Measurements from ENCODE around the gene GPR148.

Gene GPR148

GRCh38 chr2:130749078-130749477 is 20.2 kb downstream of the GPR148 start:
- FAIRE-seq (no peak), DNase-seq (ENCODE audit: low spot score) (no peak)

GRCh38 chr2:130749641-130750040 is 20.8 kb downstream of the GPR148 start:
- DNase-seq (ENCODE audit: low spot score), result no peak
- FAIRE-seq, result no peak

- DNase-seq (ENCODE audit: low spot score) (no peak), FAIRE-seq (no peak)
Observed at GRCh38 chr2:130754811-130755210, 25.9 kb downstream of the GPR148 start.

GRCh38 chr2:130755256-130756052 is 26.6 kb downstream of the GPR148 start, which contains the start of gene AMER3:
Gene AMER3, plus strand, starts transcription at chr2:130755540. Its CDS starts 6,533 bp downstream, at chr2:130762073.
- no peak for FAIRE-seq

GRCh38 chr2:130756053-130756873 is 27.4 kb downstream of the GPR148 start:
- DNase-seq (ENCODE audit: low spot score) (no peak), FAIRE-seq (no peak)

More at GRCh38 chr2:130755256-130756052, 26.6 kb downstream of the GPR148 start, which contains the start of gene AMER3:
- no peak for DNase-seq (ENCODE audit: low spot score)

- FAIRE-seq, result no peak
Observed at GRCh38 chr2:130756874-130757668, 28.2 kb downstream of the GPR148 start.

GRCh38 chr2:130759906-130760753 is 31.3 kb downstream of the GPR148 start:
- FAIRE-seq (no peak), DNase-seq (ENCODE audit: low spot score) (no peak)

More at GRCh38 chr2:130756874-130757668, 28.2 kb downstream of the GPR148 start:
- no peak for DNase-seq (ENCODE audit: low spot score)

GRCh38 chr2:130760754-130761751 is 32.2 kb downstream of the GPR148 start:
- DNase-seq (ENCODE audit: low spot score) (no peak), FAIRE-seq (no peak)

GRCh38 chr2:130762031-130762909 is 33.4 kb downstream of the GPR148 start:
- no peak for DNase-seq (ENCODE audit: low spot score)
- no peak for FAIRE-seq

- DNase-seq (ENCODE audit: low spot score) (no peak), FAIRE-seq (no peak)
Observed at GRCh38 chr2:130762910-130763385, 34.1 kb downstream of the GPR148 start.

GRCh38 chr2:130763405-130763804 is 34.5 kb downstream of the GPR148 start:
- FAIRE-seq, result no peak

GRCh38 chr2:130764035-130764820 is 35.4 kb downstream of the GPR148 start:
- FAIRE-seq (no peak), DNase-seq (ENCODE audit: low spot score) (no peak)

More at GRCh38 chr2:130763405-130763804, 34.5 kb downstream of the GPR148 start:
- DNase-seq (ENCODE audit: low spot score), result no peak

GRCh38 chr2:130764821-130765115 is 35.9 kb downstream of the GPR148 start:
- FAIRE-seq (no peak), DNase-seq (ENCODE audit: low spot score) (no peak)

- no peak for FAIRE-seq
- no peak for DNase-seq (ENCODE audit: low spot score)
Observed at GRCh38 chr2:130765464-130765863, 36.6 kb downstream of the GPR148 start.

- FAIRE-seq, result no peak
Observed at GRCh38 chr2:130766037-130766436, 37.2 kb downstream of the GPR148 start.

GRCh38 chr2:130766711-130767407 is 38.0 kb downstream of the GPR148 start:
- no peak for FAIRE-seq

More at GRCh38 chr2:130766037-130766436, 37.2 kb downstream of the GPR148 start:
- DNase-seq (ENCODE audit: low spot score), result no peak

GRCh38 chr2:130767408-130767775 is 38.5 kb downstream of the GPR148 start:
- FAIRE-seq, result no peak
- DNase-seq (ENCODE audit: low spot score), result no peak

More at GRCh38 chr2:130766711-130767407, 38.0 kb downstream of the GPR148 start:
- no peak for DNase-seq (ENCODE audit: low spot score)
